Skeletal muscle tissue (tissue), 4 donors: ENCODE data around the gene ZNF777. TPM values are rescaled to one million over a fixed set of nuclear protein-coding genes. Genes with fewer than 3 reads are reported as not detected.

ENCODE experiments used
- H3K27ac ChIP-seq: one replicate; pipeline ENCODE4 v1.7.0; 2013; ENCODE audit warnings: mild to moderate bottlenecking, low read depth, low read length, inconsistent platforms
- H3K27me3 ChIP-seq, 3 donors: one replicate each; pipeline ENCODE4 v1.7.0; 2013; ENCODE audit warnings: low read length in 3 of 3; ENCODE audit not compliant: control insufficient read depth in 3 of 3, insufficient read depth in 3 of 3
- H3K36me3 ChIP-seq, 3 donors: one replicate each; pipeline ENCODE4 v1.7.0; 2013; ENCODE audit warnings: low read length in 3 of 3; ENCODE audit not compliant: control insufficient read depth in 3 of 3, insufficient read depth in 3 of 3
- H3K4me1 ChIP-seq, 3 donors: one replicate each; pipeline ENCODE4 v1.7.0; 2013; ENCODE audit warnings: low read length in 3 of 3, mild to moderate bottlenecking in 3 of 3; ENCODE audit not compliant: control insufficient read depth in 3 of 3, insufficient read depth in 3 of 3
- H3K4me3 ChIP-seq, 3 donors: one replicate each; pipeline ENCODE4 v1.7.0; 2013; ENCODE audit warnings: low read length in 3 of 3
- H3K9ac ChIP-seq, 3 donors: one replicate each; pipeline ENCODE4 v1.7.0; 2013; ENCODE audit warnings: low read length in 3 of 3, mild to moderate bottlenecking in 3 of 3, moderate library complexity in 2 of 3, low read depth in 1 of 3
- H3K9me3 ChIP-seq, 3 donors: one replicate each; pipeline ENCODE4 v1.7.0; 2013; ENCODE audit warnings: low read length in 3 of 3; ENCODE audit not compliant: control insufficient read depth in 3 of 3
- total RNA-seq: library from RNA; depleted of rRNA; stranded (reverse); fragments of >200 nt; gene quantifications from one replicate; pipeline ENCODE4 v1.2.3, GENCODE V29; 2014
- donor health status: Osteomylitis.

ZNF777 gene
- total RNA-seq, 1 donor from 2014 or later: 2.1 TPM

DNA sequence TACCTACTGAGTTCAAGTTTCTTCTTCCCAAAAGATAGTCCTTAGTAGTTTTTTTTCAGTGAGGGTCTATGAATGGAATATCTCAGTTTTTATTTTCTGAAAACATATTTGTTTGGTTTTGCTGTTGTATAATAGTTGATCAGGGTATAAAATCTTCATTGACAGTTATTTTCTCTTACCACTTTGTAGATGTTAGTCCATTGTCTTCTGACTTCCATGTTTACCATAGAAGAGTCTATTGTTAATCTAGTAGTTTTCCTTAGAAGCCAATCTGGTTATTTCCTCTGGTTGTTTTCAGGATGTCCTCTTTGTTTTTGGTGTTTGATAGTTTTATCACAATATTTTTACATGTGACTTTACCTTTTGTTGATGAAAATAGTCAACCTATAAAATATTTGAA, 5.5 kb upstream of the ZNF777 start:
- H3K4me1 ChIP-seq: peaks cover 0 to under 1% (median 0%) of the 10 kb centered on the region in 3 donors
- H3K9me3 ChIP-seq: no peaks in the 10 kb centered on the region
- no peak overlapping the region for H3K9ac ChIP-seq
- no peak overlapping the region for H3K4me3 ChIP-seq
- no peaks in the 10 kb centered on the region for H3K27me3 ChIP-seq
- peaks cover 0 to 3% (median 1%) of the 10 kb centered on the region in 3 donors for H3K36me3 ChIP-seq
- no peak overlapping the region for H3K27ac ChIP-seq

DNA sequence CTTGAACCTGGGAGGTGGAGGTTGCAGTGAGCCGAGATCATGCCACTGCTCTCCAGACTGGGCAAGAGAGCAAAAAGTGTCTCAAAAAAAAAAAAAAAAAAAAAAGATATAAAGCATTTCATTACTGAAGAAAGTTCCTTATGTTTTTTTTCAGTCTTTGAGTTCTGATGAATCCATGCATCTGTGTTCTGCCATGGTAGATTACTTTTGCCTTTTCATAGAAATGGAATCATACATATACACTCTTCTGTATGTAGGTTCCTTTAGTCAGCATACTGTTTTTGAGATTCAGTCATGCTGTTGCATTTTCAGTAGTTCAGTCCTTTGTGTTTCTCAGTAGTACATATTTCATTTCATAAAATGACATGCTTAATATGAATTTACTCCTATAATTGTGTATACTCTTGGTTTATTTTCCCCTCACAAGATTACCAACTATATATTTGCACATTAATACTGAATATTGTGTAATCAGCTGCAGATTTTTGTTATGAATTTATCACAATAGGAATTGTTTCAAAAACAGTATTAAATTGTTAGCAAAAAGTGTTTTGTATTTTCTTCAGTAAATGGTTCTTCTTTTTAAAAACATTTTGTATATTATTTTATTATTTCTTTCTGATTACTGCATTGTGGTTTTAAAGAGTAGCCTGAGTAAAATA, 2.8 kb upstream of the ZNF777 start:
- no peak overlapping the region for H3K9ac ChIP-seq
- H3K4me1 ChIP-seq: peaks cover 9 to 15% (median 14%) of the 10 kb centered on the region in 3 donors
- H3K36me3 ChIP-seq: no peaks in the 10 kb centered on the region
- H3K4me3 ChIP-seq: no peak overlapping the region
- H3K27me3 ChIP-seq: no peaks in the 10 kb centered on the region
- no peak overlapping the region for H3K27ac ChIP-seq
- no peaks in the 10 kb centered on the region for H3K9me3 ChIP-seq

DNA sequence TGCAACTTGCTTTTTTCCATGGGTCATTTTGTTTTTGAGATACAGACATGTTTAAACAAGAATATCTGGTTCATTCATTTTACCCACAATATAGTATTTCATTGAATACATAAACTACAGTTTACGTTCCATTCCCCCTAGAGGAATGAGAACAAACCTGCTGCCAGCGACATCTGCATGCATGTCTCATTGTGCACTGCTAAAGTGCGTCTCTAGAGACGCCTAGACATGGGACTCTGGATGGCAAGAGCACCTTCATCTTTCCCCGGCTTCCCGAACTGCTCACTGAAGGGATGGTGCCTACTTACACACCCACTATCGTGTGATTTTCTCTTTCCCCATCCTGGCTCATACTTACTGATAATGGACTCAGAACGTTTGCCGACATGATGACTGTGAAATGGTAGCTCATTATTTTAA, 1.2 kb upstream of the ZNF777 start:
- peaks cover 16 to 17% (median 16%) of the 10 kb centered on the region in 3 donors for H3K4me1 ChIP-seq

DNA sequence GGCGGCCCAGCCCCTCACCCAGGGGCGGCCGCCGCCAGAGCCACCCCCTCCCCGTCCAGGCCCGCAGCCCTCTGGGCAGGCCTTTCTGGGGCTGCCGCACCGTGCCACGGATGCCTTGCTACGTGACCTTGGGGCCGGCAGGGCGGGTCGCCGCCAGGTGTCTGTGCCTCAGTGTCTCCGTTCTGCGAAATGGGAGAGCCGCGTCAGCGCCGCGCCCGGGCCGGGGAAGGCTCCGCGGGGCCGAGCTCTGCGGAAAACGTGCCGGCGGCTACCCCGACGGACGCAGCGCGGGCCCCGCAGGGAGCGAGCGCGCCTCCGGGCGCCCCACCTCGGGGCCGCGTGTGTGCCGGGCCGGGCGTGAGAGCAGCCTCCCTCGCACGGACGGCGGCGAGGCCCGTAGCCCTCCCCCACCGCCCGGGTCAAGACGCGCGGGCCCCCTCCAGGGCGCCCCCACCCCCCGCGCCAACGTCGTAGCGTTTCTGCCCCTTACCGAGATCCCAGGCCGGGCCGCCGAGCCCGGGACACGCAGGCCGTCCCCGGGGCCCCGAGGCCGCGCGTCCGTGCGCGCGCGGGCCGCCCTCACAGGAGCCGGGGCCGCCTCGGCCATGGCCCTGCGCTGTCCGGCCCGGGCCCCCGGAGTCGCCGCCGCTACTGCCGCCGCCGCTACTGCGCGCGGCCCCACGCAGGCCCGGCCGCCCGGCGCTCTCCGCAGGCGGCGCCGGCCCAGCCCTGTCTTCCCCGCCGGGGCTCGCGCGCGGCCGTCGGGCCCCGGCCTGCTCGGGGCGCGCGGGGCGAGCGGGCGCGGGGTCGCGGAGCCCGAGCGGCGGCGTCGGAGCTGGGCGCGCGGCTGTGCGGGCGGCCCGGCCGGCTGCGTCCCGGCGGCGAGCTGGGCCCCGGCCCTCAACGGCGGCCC, 1.1 kb downstream of the ZNF777 start:
- Histone ChIP-seq H3K36me3 (peaks cover 9 to 11% (median 10%) of the 10 kb centered on the region in 3 donors), H3K27me3 (no peaks in the 10 kb centered on the region), H3K9me3 (no peaks in the 10 kb centered on the region), H3K4me3 (peak overlapping the region in 2 of 3 donors; percentile 66 to 82), H3K4me1 (peaks cover 16 to 17% (median 16%) of the 10 kb centered on the region in 3 donors), H3K27ac (no peak overlapping the region), H3K9ac (peak overlapping the region; percentile 51 to 85 (median 55))

More for the DNA sequence above, 1.2 kb upstream of the ZNF777 start:
- Histone ChIP-seq H3K4me3 (no peak overlapping the region), H3K27me3 (no peaks in the 10 kb centered on the region), H3K36me3 (no peaks in the 10 kb centered on the region), H3K9ac (no peak overlapping the region), H3K27ac (no peak overlapping the region), H3K9me3 (no peaks in the 10 kb centered on the region)

DNA sequence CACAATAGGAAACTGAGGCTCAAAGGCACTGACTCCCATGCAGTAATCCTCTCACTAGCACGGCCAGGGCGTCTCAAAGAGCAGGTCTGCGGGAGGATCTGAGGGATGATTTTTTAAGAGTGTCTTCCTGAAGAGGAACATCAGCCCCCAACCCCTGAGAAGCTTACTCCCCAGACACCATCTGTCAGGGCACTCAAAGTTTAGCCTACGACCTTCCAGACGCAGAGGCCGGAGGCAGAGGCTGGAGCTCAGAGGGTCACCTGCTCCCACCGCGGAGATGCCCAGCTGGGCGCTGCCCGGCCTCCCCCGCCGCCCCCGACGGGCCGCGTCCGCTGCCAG, 1.7 kb downstream of the ZNF777 start:
- Histone ChIP-seq H3K36me3 (peaks cover 14 to 17% (median 16%) of the 10 kb centered on the region in 3 donors), H3K9me3 (no peaks in the 10 kb centered on the region), H3K4me3 (peak overlapping the region; percentile 43 to 66 (median 66)), H3K9ac (peak overlapping the region; percentile 51 to 68 (median 55)), H3K4me1 (peaks cover 16 to 17% (median 16%) of the 10 kb centered on the region in 3 donors), H3K27ac (no peak overlapping the region), H3K27me3 (no peaks in the 10 kb centered on the region)

DNA sequence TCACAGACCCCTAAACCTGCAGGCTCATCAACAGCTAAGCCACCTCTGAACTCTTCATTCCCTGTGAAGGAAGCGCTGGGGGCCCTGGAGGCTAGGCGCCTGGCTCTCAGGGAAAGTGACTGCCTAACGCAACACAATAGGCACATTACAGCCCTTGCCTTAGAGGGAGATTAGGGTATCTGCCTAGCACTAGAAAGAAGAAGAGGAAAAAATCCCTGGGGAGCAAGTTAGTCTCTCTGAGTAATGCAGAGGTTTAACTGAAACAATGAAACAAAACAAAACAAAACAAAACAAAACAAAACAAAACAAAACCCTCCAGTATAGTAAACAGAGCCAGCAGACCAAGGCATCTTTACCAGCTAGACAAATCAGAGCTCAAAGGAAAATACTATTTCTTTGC, 2.6 kb downstream of the ZNF777 start:
- H3K36me3 ChIP-seq: peaks cover 19 to 26% (median 21%) of the 10 kb centered on the region in 3 donors
- no peak overlapping the region for H3K27ac ChIP-seq
- H3K4me3 ChIP-seq: no peak overlapping the region
- no peak overlapping the region for H3K9ac ChIP-seq
- no peaks in the 10 kb centered on the region for H3K27me3 ChIP-seq
- peaks cover 16 to 17% (median 16%) of the 10 kb centered on the region in 3 donors for H3K4me1 ChIP-seq
- H3K9me3 ChIP-seq: no peaks in the 10 kb centered on the region

DNA sequence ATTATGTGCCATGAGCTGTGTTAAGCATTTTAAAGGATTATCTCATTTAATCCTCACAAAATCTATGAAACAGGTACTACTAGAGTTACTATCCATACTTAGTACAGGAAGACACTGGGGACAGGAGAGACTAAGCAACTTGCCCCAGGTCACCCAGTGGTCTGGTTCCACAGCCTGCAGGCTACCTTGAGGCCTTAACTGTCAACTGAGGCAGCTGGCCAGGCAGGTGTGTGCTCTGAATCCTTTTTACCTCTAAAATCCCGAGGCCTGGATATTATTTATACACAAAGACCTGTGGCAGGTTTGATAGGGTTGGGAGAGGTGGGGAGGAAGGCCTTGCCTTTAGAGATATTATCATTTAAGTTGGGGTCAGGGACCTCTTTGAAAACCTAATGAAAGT, 3.1 kb downstream of the ZNF777 start:
- peaks cover 20 to 29% (median 23%) of the 10 kb centered on the region in 3 donors for H3K36me3 ChIP-seq
- peaks cover 16 to 17% (median 16%) of the 10 kb centered on the region in 3 donors for H3K4me1 ChIP-seq
- H3K4me3 ChIP-seq: no peak overlapping the region
- H3K9ac ChIP-seq: no peak overlapping the region
- H3K27ac ChIP-seq: no peak overlapping the region
- no peaks in the 10 kb centered on the region for H3K9me3 ChIP-seq
- H3K27me3 ChIP-seq: no peaks in the 10 kb centered on the region

DNA sequence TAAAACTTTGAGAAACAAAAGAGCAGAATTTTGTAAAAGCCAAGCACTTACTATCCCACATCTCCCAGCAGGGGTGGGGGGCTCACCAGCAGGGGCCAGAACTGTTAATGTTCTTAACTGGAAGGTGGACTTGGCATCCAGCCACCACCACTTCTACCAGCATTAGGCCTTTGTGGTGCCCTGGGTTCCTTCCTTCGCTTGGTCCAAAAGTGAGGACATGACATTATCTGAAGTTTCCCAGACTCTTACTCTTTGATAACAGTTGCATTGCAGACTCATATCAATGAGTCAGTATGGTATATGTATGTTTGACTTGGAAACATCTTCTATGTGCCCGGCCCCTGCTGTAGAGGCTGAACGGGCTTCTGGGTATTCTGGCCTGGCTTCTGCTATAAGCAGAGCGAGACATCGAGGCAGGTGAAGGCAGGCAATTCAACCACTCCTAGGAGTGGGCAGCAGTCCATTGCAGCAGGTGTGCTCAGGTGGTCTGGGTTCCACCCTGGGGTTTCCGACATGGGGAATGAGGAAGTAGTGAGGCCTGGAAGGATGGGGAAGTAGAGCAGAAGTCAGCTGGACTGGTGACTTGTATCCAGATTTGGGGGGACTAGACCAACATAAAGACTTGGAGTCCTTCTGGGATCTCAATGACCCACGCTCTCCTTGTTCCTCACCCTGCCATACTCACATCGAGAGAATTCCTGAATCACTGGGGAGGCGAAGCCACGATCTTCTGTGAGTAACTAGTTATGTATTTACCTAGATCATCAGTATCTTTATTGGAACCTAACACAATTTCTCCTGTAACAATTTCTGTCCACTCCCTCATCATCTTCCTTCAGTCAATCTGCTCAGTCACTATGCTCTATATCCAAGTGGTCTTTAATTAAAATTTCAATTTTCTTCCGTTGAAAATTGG, 4.1 kb downstream of the ZNF777 start:
- Histone ChIP-seq H3K36me3 (peaks cover 22 to 30% (median 25%) of the 10 kb centered on the region in 3 donors), H3K9ac (no peak overlapping the region), H3K4me3 (no peak overlapping the region), H3K27ac (no peak overlapping the region), H3K27me3 (no peaks in the 10 kb centered on the region), H3K9me3 (no peaks in the 10 kb centered on the region), H3K4me1 (peaks cover 16 to 17% (median 16%) of the 10 kb centered on the region in 3 donors)

DNA sequence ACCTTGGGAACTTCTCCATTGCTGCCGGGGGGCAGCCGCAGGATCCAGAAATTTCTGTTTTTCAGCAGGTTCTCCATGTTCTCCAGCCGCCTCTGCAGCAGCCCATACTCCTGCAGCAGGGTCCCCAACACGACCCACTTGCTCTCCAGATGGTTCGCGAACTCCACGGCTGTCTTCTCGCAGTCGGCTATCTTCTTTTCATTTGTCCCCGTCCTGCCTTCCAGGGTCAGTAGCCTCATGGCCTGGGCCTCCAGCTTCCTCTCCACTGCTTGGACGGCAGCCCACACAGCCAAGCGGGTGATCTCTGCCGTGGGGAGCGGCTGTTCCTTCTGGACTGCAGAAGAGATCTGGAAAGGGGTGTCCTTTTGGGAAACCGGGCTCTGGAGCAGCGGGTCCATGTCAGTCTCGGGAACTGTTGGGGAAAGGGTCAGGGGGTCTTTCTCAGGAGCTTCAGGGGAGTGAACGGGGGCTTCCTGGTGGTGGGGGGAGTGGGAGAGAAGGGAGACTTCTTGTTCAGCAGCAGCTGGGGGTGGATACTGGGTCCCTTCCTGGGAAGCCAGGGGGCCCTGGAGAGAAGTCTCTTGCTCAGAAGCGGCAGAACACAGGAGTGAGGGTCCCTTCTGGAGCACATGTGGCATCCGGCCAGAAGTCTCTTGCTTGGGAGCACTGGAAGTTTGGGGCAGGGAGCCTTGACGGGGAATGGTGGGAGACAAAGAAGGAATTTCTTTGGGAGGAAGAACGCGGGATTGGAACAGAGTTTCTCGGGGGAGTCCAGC, 5.5 kb downstream of the ZNF777 start:
- no peak overlapping the region for H3K27ac ChIP-seq
- H3K27me3 ChIP-seq: no peaks in the 10 kb centered on the region
- H3K4me3 ChIP-seq: no peak overlapping the region
- peaks cover 31 to 37% (median 33%) of the 10 kb centered on the region in 3 donors for H3K36me3 ChIP-seq
- no peaks in the 10 kb centered on the region for H3K9me3 ChIP-seq
- H3K4me1 ChIP-seq: peaks cover 9 to 13% (median 11%) of the 10 kb centered on the region in 3 donors
- H3K9ac ChIP-seq: no peak overlapping the region
